SJSA1 (cell line): ENCODE results near the gene SLC7A5. TPM values are rescaled to one million over a fixed set of nuclear protein-coding genes. Genes with fewer than 3 reads are reported as not detected.
"Not testable (repeated sequence)": the region's sequence is repeated elsewhere in the genome, so short reads cannot be mapped to it uniquely, and the experiment has no call there.

Source experiments
- DNase-seq, 2 experiments: peaks; one replicate each; pipeline ENCODE4 v3.0.0-alpha.2; 2015 to 2020; ENCODE audit warnings: low spot score in 2 of 2, low read depth in 1 of 2
- H3K27ac ChIP-seq: fragments of 250-450 bp; sonication (Bioruptor Pico); 2 replicates; pipeline ENCODE4 v1.5.1; 2020; ENCODE audit warnings: mild to moderate bottlenecking, moderate library complexity
- H3K27me3 ChIP-seq: fragments of 250-450 bp; sonication (Bioruptor Pico); replicated peaks from 2 replicates; pipeline ENCODE4 v1.5.1; 2020; ENCODE audit warnings: mild to moderate bottlenecking, moderate library complexity
- H3K36me3 ChIP-seq: fragments of 250-450 bp; sonication (Bioruptor Pico); 2 replicates; pipeline ENCODE4 v1.5.1; 2020; ENCODE audit warnings: mild to moderate bottlenecking
- H3K4me1 ChIP-seq: fragments of 250-450 bp; sonication (Bioruptor Pico); replicated peaks from 2 replicates; pipeline ENCODE4 v1.6.1; 2021; ENCODE audit warnings: mild to moderate bottlenecking
- H3K4me3 ChIP-seq: fragments of 250-450 bp; sonication (Bioruptor Pico); 2 replicates; pipeline ENCODE4 v1.5.1; 2020; ENCODE audit warnings: mild to moderate bottlenecking
- H3K9me3 ChIP-seq: fragments of 250-450 bp; sonication (Bioruptor Pico); replicated peaks from 2 replicates; pipeline ENCODE4 v1.5.1; 2020; ENCODE audit warnings: mild to moderate bottlenecking
- total RNA-seq: library from RNA; depleted of rRNA; stranded (reverse); fragments of >200 nt; shearing (Covaris generic); gene quantifications from 2 replicates; pipeline ENCODE4 v1.2.3, GENCODE V29; 2014; rRNA removed

SLC7A5 gene
- total RNA-seq: 187 and 238 TPM in 2 replicates

DNA sequence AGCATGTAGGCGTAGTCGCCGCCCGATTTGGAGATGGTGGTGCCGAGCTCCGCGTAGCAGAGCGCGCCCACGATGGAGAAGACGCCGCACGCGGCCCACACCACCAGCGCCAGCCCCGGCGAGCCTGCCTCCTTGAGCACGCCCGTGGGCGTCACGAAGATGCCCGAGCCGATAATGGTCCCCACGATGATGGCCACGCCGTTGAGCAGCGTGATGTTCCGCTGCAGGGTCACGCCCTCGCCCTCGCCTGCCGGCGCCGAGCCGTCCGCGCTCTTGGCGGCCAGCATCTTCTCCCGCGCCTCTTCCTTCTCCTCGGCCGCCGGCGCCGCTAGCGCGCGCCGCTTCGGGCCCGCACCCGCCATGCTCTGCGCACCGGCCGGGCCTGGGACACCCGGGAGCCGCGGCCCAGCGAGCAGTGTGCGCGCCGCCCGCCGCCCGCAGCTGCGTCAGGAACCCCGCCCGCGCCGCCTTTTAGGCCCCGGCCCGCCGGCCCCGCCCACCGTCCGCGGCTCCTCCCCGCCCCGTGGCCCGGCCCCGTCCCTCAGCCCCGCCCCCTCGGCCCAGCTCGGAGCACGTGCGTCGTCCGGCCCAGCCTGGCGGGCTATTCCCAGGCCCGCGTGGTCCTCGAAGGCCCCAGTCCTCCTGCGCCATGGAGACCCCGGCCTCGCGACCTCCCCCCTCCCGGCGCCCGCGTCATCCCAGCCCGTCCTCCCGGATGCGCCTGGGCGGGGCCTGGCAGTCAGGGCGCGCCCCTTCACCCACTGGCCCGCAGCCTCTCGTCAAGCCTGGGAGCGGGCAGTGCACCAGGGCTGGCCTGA is at the start of gene SLC7A5:
Gene SLC7A5, minus strand, starts transcription at position 447 of the 818 bp plus-strand sequence. Its CDS starts 85 bp downstream, at position 362.
- H3K27ac ChIP-seq: peak within 1 kb of the TSS; percentile 93
- H3K4me3 ChIP-seq: peak within 1 kb of the TSS; percentile 70
- H3K4me1 ChIP-seq: peaks cover 40% of the 10 kb centered on the region
- H3K36me3 ChIP-seq: peaks cover 39% of the 10 kb centered on the region
- DNase-seq: peak; percentile 79 to 91
- H3K27me3 ChIP-seq, H3K9me3 ChIP-seq: not testable (repeated sequence)

DNA sequence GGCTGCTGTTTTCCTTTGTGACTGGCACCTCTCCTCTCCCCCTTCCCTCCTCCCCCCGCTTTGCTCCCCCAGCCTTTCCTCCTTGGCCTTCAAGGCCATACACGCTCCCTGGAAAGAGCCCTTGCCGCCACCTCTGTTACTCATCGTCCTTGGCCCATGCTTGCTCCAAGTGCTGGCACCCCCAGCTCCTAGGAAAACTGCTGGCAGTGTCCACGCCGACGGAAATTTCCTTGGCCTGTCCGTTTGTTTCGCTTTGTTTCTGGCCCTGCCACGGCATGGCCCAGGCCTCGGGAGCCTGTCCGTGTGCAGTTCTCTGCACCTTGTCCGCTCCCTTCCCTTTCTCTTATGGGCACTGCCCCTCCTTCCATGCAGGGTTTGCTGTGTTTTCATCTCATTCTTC is 49.0 kb upstream of the SLC7A5 start:
- Histone ChIP-seq H3K36me3 (no peaks in the 10 kb centered on the region), H3K4me3 (no peak overlapping the region), H3K27me3 (no peaks in the 10 kb centered on the region), H3K4me1 (no peaks in the 10 kb centered on the region), H3K9me3 (no peaks in the 10 kb centered on the region), H3K27ac (no peak overlapping the region)
- no peak for DNase-seq

DNA sequence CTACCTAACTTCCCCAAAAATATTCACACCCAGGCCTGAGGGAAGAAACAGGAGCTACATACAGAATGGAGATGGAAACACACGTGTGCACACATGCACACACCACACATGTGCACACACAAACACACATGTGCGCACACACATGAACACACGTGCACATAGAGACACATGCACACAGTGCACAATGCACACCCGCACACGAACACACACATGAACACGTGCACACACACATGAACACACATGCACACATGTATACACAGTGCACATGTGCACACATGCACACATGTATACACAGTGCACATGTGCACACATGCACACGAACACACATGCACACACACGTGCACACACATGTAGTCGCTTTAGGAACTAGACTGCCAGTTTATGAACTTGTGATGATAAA is 48.2 kb upstream of the SLC7A5 start:
- H3K27ac ChIP-seq: no peak overlapping the region
- H3K9me3 ChIP-seq: no peaks in the 10 kb centered on the region
- no peaks in the 10 kb centered on the region for H3K4me1 ChIP-seq

DNA sequence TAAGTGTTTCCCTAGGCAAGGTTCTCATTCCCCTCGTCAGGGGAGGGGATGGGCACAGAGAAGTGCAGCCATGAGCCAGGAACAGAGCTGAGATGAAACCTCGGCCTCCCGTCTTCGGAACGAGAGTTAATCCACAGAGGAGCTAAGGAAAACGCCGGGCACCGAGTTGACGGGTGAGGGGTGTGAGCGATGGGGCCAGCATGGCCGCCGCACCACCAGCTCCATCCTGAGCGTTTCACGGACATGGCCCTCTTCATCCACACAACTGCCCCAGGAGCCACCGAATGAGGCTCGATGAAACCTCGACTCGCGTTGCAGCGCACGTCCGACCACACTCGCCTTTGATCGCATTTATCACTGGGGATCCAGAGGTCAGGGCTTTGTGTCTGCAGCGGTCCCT is 45.5 kb upstream of the SLC7A5 start:
- H3K4me3 ChIP-seq: no peak overlapping the region
- H3K27me3 ChIP-seq: no peaks in the 10 kb centered on the region

More for the DNA sequence above, 48.2 kb upstream of the SLC7A5 start:
- no peaks in the 10 kb centered on the region for H3K27me3 ChIP-seq
- no peaks in the 10 kb centered on the region for H3K36me3 ChIP-seq
- no peak for DNase-seq
- H3K4me3 ChIP-seq: no peak overlapping the region

DNA sequence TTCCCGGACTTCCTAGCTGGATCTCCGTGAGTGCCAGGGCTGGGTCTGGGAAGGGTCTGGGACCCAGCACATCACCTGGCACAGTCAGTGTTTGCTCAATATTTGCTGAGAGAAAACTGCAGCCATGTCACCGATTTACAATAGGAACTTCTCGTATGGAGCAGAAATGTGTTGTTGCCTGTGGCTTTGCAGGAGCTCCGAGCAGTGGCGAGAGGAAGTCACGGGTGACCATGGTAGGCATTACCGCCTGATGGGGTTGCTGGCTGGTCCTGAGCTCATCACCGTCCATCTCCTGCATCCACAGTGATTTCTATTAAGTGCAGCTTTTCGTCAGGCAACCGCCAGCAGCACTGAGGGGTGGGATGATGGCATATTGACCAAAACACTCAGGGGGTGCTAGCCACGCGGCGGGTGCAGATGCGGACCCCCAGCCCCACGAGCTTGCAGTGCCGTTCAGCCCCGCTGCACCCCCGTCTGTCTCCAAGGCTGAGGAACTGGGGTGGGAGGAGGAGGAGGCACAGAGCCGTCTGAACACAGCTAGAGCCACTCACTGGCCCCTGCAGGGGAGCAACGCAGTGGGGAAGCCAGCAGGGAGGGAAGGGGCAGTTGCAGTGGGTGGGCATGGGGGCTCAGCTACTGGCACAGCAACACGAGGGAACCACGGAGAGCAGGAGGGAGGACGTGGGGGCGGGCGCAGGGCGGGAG is 44.9 kb upstream of the SLC7A5 start:
- H3K27ac ChIP-seq, H3K4me1 ChIP-seq, H3K27me3 ChIP-seq, H3K4me3 ChIP-seq, DNase-seq, H3K36me3 ChIP-seq, H3K9me3 ChIP-seq: not testable (repeated sequence)

More for the DNA sequence above, 45.5 kb upstream of the SLC7A5 start:
- Histone ChIP-seq H3K4me1 (no peaks in the 10 kb centered on the region), H3K9me3 (no peaks in the 10 kb centered on the region), H3K27ac (no peak overlapping the region), H3K36me3 (no peaks in the 10 kb centered on the region)
- no peak for DNase-seq

DNA sequence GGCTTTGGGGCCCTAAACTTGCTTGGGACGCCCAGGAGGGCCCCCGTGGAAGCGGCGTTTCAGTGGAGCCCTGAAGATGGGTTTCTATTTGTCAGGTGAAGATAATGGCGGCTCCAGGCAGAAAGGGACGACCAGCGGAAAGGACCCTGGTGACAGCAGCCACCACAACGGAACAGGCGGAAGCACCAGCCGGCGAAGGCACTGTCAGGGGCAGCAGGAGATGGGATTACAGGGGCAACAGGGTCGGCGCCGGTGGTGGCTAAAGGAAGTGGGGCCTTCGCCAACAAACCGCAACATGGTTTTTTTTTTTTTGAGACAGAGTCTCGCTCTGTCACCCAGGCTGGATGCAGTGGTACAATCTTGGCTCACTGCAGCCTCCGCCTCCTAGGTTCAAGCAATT is 43.4 kb upstream of the SLC7A5 start:
- H3K27ac ChIP-seq, H3K4me1 ChIP-seq, H3K9me3 ChIP-seq, H3K27me3 ChIP-seq, H3K36me3 ChIP-seq, H3K4me3 ChIP-seq, DNase-seq: not testable (repeated sequence)

DNA sequence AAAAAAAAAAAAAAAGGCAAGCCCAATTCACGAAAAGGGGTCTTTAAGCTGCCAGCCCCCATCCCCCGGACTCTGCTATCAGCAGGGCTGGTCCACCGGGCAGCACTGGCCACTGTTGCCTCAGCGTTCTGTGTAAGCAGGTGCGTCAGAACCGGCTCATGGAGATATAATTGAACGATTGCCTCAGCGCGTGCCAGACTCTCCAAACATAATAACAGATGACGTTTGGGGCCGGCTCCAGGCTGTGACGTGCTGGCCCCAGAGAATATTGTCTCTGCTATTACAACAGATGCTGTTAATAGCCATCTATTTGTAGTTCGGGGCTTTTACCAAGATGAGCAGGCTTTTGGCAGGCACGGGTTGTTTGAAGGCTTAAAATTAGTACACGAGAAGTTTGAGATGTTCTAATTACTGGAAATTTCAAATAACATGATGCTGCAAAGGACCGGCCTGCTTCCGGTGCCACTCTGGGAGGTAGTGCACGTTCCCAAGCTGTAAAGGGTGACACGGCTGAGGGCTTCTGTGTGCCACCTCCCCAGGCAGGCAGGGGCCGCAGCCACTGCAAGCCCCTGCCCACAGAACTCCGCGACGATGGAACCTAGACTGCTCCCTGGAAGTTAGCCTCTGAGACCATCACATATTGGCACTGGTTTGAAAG is 41.9 kb upstream of the SLC7A5 start:
- H3K9me3 ChIP-seq, H3K27ac ChIP-seq, H3K36me3 ChIP-seq, H3K27me3 ChIP-seq, H3K4me1 ChIP-seq, H3K4me3 ChIP-seq: not testable (repeated sequence)
- peak in 1 of 2 experiments; percentile 23 for DNase-seq

DNA sequence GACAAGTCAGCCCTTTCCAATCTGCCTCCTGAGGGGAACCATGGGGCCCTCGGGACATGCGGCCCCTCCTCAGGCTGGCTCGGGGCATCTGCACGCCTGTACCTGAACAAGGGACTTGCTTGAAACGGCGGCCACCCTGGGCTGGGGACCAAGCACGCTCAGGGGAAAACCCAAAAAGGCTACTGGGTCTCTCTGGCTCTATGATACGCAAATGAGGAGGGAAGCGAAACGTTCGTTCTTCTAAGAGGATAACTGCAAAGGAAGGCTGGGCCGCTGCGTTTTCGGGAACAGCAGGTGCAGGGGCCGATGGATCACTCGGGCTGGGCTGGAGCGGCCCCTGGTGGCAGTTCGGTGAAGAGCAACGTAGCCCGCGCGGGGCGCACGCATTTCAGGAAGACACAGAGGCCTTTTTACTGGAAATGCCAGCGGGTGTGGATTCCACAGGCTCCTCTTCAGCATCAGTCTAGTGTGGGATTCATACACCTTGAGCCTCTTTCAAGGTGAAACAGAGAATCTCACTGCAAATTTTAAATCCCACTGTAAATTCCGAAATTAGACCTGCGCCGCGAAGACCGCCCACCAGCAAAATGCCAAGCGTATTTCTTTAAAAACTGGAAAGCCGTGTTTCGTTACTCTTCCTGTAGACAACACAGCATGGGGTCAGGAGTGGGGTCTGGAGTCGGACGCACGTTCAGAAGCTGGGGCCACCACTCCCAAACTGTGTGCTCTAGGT is 40.1 kb upstream of the SLC7A5 start:
- DNase-seq: peak; percentile 50 to 66
- not testable (repeated sequence) for H3K4me3 ChIP-seq, H3K9me3 ChIP-seq

DNA sequence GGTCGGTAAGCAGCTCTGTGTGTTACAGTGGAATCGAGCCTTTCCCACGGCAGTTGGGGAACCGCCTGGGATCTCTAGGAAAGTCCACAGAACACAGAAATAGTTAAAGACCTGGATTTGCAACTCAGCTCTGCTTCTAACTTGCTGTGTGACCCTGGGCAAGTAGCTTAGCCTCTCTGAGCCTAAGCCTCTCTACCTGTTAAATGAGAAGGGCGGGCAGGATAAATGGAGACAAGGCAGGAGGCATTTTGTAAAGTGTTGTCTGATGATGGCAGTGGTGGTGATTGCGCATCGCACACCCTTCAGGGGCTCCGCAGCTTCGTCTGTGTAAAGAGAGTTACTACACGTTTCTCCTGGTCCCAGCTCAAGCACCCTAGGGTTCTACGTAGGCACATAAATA is 38.8 kb upstream of the SLC7A5 start:
- not testable (repeated sequence) for H3K27me3 ChIP-seq, H3K36me3 ChIP-seq, DNase-seq, H3K27ac ChIP-seq, H3K9me3 ChIP-seq, H3K4me1 ChIP-seq, H3K4me3 ChIP-seq

More for the DNA sequence above, 40.1 kb upstream of the SLC7A5 start:
- not testable (repeated sequence) for H3K36me3 ChIP-seq, H3K27me3 ChIP-seq, H3K27ac ChIP-seq, H3K4me1 ChIP-seq

DNA sequence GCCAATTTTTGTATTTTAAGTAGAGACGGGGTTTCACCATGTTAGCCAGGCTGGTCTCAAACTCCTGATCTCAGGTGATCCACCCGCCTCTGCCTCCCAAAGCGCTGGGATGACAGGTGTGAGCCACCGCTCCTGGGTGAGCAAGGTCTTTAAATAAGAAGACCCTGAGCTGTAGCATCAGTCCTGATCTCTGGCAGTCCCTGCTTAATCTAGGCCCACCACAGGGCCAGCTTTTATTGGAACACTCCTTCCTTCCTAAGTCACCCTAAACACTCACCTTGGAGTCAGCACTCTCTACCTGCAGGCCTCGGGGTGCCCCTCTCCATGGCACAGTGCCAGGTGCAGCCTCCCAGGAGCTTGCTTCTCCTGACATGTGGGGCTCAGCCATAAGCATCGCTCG is 36.2 kb upstream of the SLC7A5 start:
- H3K9me3 ChIP-seq, H3K27ac ChIP-seq, H3K4me1 ChIP-seq, DNase-seq, H3K4me3 ChIP-seq, H3K36me3 ChIP-seq, H3K27me3 ChIP-seq: not testable (repeated sequence)

DNA sequence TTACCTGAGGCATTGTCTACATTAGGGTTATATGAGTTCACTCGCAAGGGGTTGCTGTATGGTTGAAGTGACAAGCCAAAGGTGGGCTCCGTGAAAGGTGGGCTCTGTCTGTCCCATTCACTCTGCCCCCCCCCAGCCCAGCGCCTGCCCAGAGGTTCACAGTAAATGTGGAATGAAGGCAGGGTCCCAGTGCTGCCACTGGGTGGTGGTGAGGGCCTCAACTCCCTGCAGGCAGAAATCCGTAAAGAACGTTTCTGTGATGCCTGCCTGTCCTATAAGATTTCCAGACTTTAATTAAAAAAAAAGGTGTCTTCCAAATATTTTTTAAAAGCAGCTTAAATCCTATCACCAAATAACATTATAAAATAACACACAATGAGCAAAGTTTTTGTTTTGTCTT is 35.7 kb upstream of the SLC7A5 start:
- H3K36me3 ChIP-seq, H3K27ac ChIP-seq, H3K9me3 ChIP-seq, H3K27me3 ChIP-seq, H3K4me3 ChIP-seq, DNase-seq: not testable (repeated sequence)
- H3K4me1 ChIP-seq: peaks cover 11% of the 10 kb centered on the region

DNA sequence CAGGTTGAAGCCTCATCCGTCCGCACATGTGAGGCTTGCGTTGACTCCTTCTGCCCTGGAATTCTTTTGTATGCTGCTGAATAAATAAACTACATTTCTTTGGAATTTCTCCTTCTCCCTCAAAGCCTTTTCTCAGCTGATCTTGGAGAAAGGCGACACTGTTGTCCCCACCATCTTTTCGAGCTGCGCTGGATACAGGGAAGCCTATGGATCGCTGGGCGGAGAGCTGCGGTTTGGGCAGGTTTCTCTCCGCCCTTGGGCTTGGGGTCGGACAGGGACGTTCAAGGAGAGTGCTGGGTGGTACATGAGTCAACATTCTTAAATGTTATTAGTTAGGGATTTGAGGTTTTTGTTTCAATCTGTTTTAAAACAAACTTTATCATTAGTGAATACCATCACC is 31.2 kb upstream of the SLC7A5 start:
- not testable (repeated sequence) for H3K9me3 ChIP-seq, H3K4me3 ChIP-seq, H3K27ac ChIP-seq, H3K27me3 ChIP-seq, H3K36me3 ChIP-seq
- peaks cover 11% of the 10 kb centered on the region for H3K4me1 ChIP-seq
- DNase-seq: peak; percentile 64 to 69

DNA sequence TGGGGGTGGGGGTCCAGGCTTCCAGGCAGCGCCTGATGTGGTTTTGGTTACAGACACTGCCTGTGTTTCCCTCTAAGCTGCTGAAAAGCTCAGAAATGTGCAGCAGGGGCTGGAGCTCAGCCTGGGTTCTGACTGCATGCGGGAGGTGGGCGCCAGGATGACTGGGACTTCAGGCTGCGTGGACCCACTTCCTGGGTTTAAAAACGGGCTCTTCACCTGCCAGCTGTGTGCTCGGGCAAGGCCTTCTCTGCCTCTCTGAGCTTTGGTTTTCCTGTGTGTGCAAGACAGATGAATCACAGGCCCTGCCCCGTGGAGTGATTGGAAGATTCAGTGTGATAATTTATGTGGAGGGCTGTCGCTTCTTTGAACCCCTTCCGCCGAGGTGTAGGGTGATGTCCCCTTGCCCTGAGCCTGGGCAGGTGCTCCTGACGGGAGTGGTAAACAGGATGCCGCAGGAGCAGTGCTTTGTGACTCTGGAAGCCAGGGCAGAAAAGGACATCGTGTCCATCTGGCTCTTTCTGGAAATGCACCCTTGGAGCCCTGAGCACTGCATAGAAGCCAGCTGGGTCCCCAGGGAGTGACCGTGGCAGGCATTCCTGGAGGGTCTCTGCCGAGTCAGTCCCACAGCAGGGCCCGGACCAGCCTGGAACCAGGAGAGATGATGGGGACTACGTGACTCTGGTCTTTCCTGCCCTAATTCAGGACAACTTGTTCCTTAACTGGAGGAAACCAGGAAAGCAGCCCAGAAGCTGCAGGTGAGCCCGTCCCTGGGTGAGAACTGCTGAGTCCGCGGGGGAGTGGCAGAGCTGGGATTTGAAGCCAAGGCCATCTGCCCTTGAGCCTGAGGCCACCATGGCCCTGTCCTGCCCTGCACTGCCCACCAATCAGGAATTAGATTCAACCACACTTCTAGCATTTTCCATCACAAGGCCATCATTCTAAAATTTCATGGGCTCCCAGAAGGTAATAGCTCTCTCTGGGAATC is 28.5 kb upstream of the SLC7A5 start:
- Histone ChIP-seq H3K27me3 (no peaks in the 10 kb centered on the region), H3K4me3 (no peak overlapping the region), H3K9me3 (no peaks in the 10 kb centered on the region), H3K4me1 (peaks cover 11% of the 10 kb centered on the region), H3K27ac (no peak overlapping the region), H3K36me3 (no peaks in the 10 kb centered on the region)
- DNase-seq: no peak
